Limb (tissue), 2 donors: ENCODE results near the gene TBL1XR1.
"Not testable (repeated sequence)": the region's sequence is repeated elsewhere in the genome, so short reads cannot be mapped to it uniquely, and the experiment has no call there.

Experiments
- DNase-seq, 2 donors: peaks; one replicate each; pipeline ENCODE4 v3.0.0-alpha.2; 2016; ENCODE audit errors: extremely low spot score in 2 of 2

The TBL1XR1 gene

GRCh38 chr3:177184602-177185001, 12.7 kb downstream of the TBL1XR1 start:
- DNase-seq, result not testable (repeated sequence)

- no peak for DNase-seq
Measured at GRCh38 chr3:177182352-177182751, 14.9 kb downstream of the TBL1XR1 start.

GRCh38 chr3:177181418-177181817, 15.9 kb downstream of the TBL1XR1 start:
- DNase-seq, result no peak

- no peak for DNase-seq
Measured at GRCh38 chr3:177180506-177180905, 16.8 kb downstream of the TBL1XR1 start.

GRCh38 chr3:177179281-177180067, 17.8 kb downstream of the TBL1XR1 start:
- no peak for DNase-seq

- DNase-seq, result no peak
Measured at GRCh38 chr3:177177749-177178221, 19.5 kb downstream of the TBL1XR1 start.

- DNase-seq, result no peak
Measured at GRCh38 chr3:177174607-177175170, 22.6 kb downstream of the TBL1XR1 start.

GRCh38 chr3:177169936-177170722, 27.2 kb downstream of the TBL1XR1 start:
- DNase-seq, result no peak

GRCh38 chr3:177168431-177168830, 28.9 kb downstream of the TBL1XR1 start:
- no peak for DNase-seq

GRCh38 chr3:177162742-177163141, 34.5 kb downstream of the TBL1XR1 start:
- DNase-seq, result no peak

GRCh38 chr3:177161603-177162002, 35.7 kb downstream of the TBL1XR1 start:
- not testable (repeated sequence) for DNase-seq

GRCh38 chr3:177158461-177158860, 38.8 kb downstream of the TBL1XR1 start:
- no peak for DNase-seq

- DNase-seq, result no peak
Measured at GRCh38 chr3:177157492-177157891, 39.8 kb downstream of the TBL1XR1 start.

- DNase-seq, result no peak
Measured at GRCh38 chr3:177154733-177155132, 42.5 kb downstream of the TBL1XR1 start.

- DNase-seq, result no peak
Measured at GRCh38 chr3:177150970-177151627, 46.2 kb downstream of the TBL1XR1 start.

- DNase-seq, result no peak
Measured at GRCh38 chr3:177150218-177150916, 46.9 kb downstream of the TBL1XR1 start.

- no peak for DNase-seq
Measured at GRCh38 chr3:177149106-177149505, 48.2 kb downstream of the TBL1XR1 start.

- no peak for DNase-seq
Measured at GRCh38 chr3:177147790-177148189, 49.5 kb downstream of the TBL1XR1 start.

- DNase-seq, result no peak
Measured at GRCh38 chr3:177146646-177147045, 50.6 kb downstream of the TBL1XR1 start.

- DNase-seq, result no peak
Measured at GRCh38 chr3:177145954-177146353, 51.3 kb downstream of the TBL1XR1 start.

GRCh38 chr3:177145381-177145780, 51.9 kb downstream of the TBL1XR1 start:
- DNase-seq, result no peak
